CD4-positive, alpha-beta T cell treated with Interleukin-17A for 4 hours (primary cell): ENCODE results near the gene NEK8.
"Not testable (repeated sequence)": the region's sequence is repeated elsewhere in the genome, so short reads cannot be mapped to it uniquely, and the experiment has no call there.

ENCODE experiments used
- DNase-seq: peaks from one replicate; pipeline ENCODE4 v3.0.0-alpha.2; 2020; ENCODE audit warnings: mixed read lengths

The NEK8 gene

GRCh38 chr17:28725660-28726225 is 2.8 kb upstream of the NEK8 start:
- no peak for DNase-seq

GRCh38 chr17:28726226-28726626 is 2.4 kb upstream of the NEK8 start, which contains the start of gene TLCD1:
Gene TLCD1, minus strand, starts transcription at chr17:28726233. Its CDS starts 136 bp downstream, at chr17:28726097.
- DNase-seq = peak; percentile 75

- peak; percentile 92 for DNase-seq
Measured at GRCh38 chr17:28726627-28727491, 1.7 kb upstream of the NEK8 start.

- no peak for DNase-seq
Measured at GRCh38 chr17:28729950-28730330, 1.4 kb downstream of the NEK8 start.

GRCh38 chr17:28733346-28733745 is 4.8 kb downstream of the NEK8 start:
- DNase-seq = no peak

GRCh38 chr17:28734712-28735241 is 6.2 kb downstream of the NEK8 start:
- no peak for DNase-seq

- no peak for DNase-seq
Measured at GRCh38 chr17:28735242-28735722, 6.7 kb downstream of the NEK8 start.

- not testable (repeated sequence) for DNase-seq
Measured at GRCh38 chr17:28735913-28736769, 7.6 kb downstream of the NEK8 start.

GRCh38 chr17:28737316-28737715 is 8.7 kb downstream of the NEK8 start:
- DNase-seq = no peak

- DNase-seq = no peak
Measured at GRCh38 chr17:28737770-28738679, 9.4 kb downstream of the NEK8 start.

GRCh38 chr17:28738680-28739384 is 10.2 kb downstream of the NEK8 start:
- peak; percentile 26 for DNase-seq

- DNase-seq = no peak
Measured at GRCh38 chr17:28740406-28741357, 12.1 kb downstream of the NEK8 start.

- DNase-seq = no peak
Measured at GRCh38 chr17:28741358-28742349, 13.1 kb downstream of the NEK8 start.

GRCh38 chr17:28743243-28744103 is 14.9 kb downstream of the NEK8 start, which contains the start of gene TRAF4:
Gene TRAF4, plus strand, starts transcription at chr17:28744011. Its CDS starts 102 bp downstream, at chr17:28744113.
- peak; percentile 86 for DNase-seq

GRCh38 chr17:28744104-28744971 is 15.8 kb downstream of the NEK8 start:
- DNase-seq = peak; percentile 64
